K562 treated with DMSO at 1 percent for 12 hours (cell line): Measurements from ENCODE around the gene UQCC3. TPM values are rescaled to one million over a fixed set of nuclear protein-coding genes. Genes with fewer than 3 reads are reported as not detected.

ENCODE experiments used
- total RNA-seq: library from RNA; unstranded; fragments of 300-600 nt; gene quantifications from 2 replicates; pipeline ENCODE4 v1.2.3, GENCODE V29; 2022; ENCODE audit not compliant: insufficient read depth

UQCC3 gene, protein sequence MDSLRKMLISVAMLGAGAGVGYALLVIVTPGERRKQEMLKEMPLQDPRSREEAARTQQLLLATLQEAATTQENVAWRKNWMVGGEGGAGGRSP
- total RNA-seq: 17.8 and 31.3 TPM in 2 replicates

GRCh38 chr11:62671608-62672389 is at the start of gene UQCC3, which contains the start of gene LBHD1:
Gene UQCC3 (plus strand): TSS chr11:62671673. CDS start chr11:62671746, 73 bp downstream.
Gene LBHD1 (minus strand): TSS chr11:62672267. CDS start chr11:62670031, 2,236 bp downstream.

DNA sequence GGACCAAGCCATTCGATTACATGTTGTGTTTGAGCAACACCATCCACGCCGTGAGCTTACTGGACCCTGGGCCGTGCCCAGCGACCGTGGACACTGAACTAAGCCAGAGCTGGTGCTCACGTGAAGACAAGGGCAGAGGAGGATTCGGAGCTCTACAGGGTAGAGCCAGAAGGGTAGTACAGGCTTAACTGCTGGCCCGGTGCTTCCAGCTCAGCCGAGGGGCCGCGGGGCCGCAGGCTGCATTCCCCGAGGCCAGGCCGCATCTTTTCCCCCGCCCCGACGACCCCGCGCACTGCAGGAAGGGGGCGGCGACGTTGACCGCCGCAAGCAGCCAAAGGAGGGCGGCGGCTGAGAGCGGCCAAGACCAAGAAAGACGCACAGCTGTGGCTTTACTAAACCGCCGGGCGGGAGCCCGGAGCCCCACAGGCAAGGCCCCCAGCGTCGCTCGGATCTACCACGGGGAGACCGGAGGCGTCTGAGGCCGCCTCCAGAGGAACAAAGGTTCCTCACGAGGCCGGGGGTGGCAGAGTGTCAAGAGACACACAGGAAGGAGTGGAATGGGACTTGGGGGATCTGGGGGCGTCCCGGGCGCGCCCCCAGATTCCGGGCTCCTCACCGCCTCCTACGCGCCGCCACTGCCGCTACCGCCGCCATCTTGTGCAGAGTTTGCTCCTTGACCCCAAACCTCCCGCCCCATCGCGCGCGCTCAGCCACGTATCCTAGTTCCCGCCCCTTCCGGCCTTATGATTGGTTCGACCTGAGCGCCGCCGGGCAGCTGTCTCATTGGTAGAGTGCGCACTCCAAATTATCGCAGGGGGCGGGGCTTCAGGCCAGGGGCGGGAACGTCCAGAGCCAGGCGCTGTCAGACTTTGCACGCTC is 25.3 kb upstream of the UQCC3 start, which contains the start of gene GANAB:
GANAB (minus strand) TSS at position 668 of the 879 bp plus-strand sequence; CDS start at position 654, 14 bp downstream.

GRCh38 chr11:62665075-62665598 is 6.3 kb upstream of the UQCC3 start, which contains the start of the genes C11orf98 and CSKMT:
Gene C11orf98 (minus strand): TSS chr11:62665210. CDS start chr11:62665169, 41 bp downstream.
Gene CSKMT (plus strand): TSS chr11:62665312. CDS start chr11:62665880, 568 bp downstream.

DNA sequence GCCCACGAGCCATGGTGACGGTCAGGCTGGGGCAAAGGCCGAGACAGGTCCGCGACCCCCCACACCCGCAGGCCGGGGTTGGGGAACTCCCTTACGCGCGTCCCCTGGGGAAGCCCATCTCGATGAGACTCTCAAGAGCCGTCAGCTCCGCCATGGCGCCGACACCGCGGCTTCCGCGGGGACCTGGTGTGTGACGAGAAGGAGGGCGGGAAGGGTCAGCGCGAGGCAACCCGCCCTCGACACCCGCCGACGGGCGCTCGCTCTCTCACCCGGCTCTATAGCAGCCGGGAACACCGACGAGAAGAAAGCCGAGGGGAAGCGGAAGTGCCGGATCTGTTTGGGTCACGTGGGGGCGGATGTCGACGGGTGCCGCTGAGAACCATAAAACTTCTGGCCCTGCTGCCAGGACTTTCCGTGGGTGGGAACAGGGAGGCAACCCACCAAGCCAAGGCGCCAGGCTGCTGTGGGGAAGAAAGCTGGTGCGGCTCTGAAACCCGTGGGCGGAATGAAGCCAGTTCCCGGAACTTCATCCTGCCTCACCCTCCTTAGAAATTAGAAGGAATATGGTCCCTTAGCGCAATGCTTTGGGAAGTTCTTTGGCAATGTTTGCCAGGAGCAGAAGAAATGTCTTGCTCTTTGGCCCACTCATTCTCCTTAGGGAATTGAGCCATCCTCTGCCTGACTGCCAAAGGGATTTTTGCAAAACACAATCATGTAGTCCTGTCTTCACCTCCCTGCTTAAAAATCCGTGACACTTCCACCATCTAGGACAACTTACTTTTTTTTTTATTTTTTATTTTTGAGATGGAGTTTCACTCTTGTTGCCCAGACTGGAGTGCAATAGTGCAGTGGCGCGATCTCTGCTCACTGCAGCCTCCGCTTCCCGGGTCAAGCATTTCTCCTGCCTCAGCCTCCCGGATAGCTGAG is 7.6 kb downstream of the UQCC3 start, which contains the start of gene UBXN1:
UBXN1 (minus strand) TSS at position 304 of the 927 bp plus-strand sequence; CDS start at position 154, 150 bp downstream.

DNA sequence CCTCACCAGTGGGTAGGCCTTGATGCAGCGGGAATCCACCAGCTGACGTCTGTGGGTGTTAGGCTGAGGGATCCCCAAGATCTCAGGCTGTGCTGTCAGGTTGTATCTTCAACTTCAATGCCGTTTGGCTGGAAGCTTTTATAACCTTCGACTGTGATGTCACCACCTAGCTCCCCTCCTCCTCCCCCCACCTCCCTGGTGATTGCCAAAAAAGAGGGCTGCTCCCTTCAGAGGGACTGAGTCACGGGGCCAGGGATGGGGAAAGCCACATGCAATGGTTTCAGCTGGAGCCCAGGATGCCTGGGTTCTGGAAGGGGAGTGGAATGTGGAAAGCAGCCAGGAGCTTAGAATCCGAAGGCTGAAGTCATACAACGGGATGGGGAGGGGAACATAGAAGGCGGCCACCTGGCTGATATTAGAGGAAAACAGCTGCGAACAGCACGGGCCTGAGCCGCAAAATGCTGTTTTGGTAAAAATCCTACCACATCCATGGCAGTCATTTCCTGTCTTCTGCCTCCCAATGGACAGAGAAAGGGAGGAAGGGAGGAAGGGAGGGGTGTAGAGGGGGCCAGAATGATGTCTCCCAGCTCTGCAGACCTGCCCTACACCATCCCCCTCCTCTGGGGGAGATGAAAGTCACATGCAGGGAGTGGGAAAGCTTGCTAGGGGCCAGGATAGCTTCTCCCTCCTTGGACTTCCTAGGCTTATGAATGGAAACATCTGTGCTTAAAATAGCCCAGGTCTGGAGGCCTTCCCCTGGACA is 18.1 kb downstream of the UQCC3 start, which contains the start of gene LRRN4CL:
LRRN4CL (minus strand) TSS at position 110 of the 763 bp plus-strand sequence. CDS start 1,022 bp downstream, outside the sequence.

GRCh38 chr11:62707277-62707861 is 35.9 kb downstream of the UQCC3 start, which contains the start of the genes BSCL2 and GNG3:
Gene BSCL2 (minus strand): TSS chr11:62707424. CDS start chr11:62707195, 229 bp downstream.
Gene GNG3 (plus strand): TSS chr11:62707676. CDS start chr11:62708296, 620 bp downstream.

Other genes starting within 250 kb of the UQCC3 start
- 12.9 and 42.0 TPM in 2 replicates for gene AHNAK, start 124.9 kb upstream of the UQCC3 start, total RNA-seq
- gene EEF1G, start 97.8 kb upstream of the UQCC3 start, total RNA-seq: 3,985 and 3,989 TPM in 2 replicates
- 16.7 and 23.4 TPM in 2 replicates for gene TUT1, start 80.2 kb upstream of the UQCC3 start, total RNA-seq
- 62.1 and 107 TPM in 2 replicates for gene MTA2, start 69.8 kb upstream of the UQCC3 start, total RNA-seq
- gene EML3, start 58.9 kb upstream of the UQCC3 start, total RNA-seq: 21.6 and 34.7 TPM in 2 replicates
- 0.81 and 3.0 TPM in 2 replicates for gene ROM1, start 58.4 kb upstream of the UQCC3 start, total RNA-seq
- gene B3GAT3, start 49.7 kb upstream of the UQCC3 start, total RNA-seq: 94.9 and 105 TPM in 2 replicates
- 161 and 356 TPM in 2 replicates for gene GANAB, start 25.1 kb upstream of the UQCC3 start, total RNA-seq
- gene INTS5, start 18.4 kb upstream of the UQCC3 start, total RNA-seq: 27.2 and 37.6 TPM in 2 replicates
- gene C11orf98, start 6.5 kb upstream of the UQCC3 start, total RNA-seq: 157 and 173 TPM in 2 replicates
- gene CSKMT, start 6.4 kb upstream of the UQCC3 start, total RNA-seq: 50.4 and 52.2 TPM in 2 replicates
- 3.6 and 10.6 TPM in 2 replicates for gene LBHD1, start 594 bp downstream of the UQCC3 start, total RNA-seq
- gene UBXN1, start 7.4 kb downstream of the UQCC3 start, total RNA-seq: 242 and 314 TPM in 2 replicates
- gene LRRN4CL, start 17.9 kb downstream of the UQCC3 start, total RNA-seq: 0.70 TPM in 1 of 2 replicates, not detected in the other
- gene BSCL2, start 35.8 kb downstream of the UQCC3 start, total RNA-seq: 44.2 and 44.8 TPM in 2 replicates
- not detected in 2 replicates for gene GNG3, start 36.0 kb downstream of the UQCC3 start, total RNA-seq
- 17.1 and 39.0 TPM in 2 replicates for gene HNRNPUL2, start 55.8 kb downstream of the UQCC3 start, total RNA-seq
- gene TTC9C, start 56.8 kb downstream of the UQCC3 start, total RNA-seq: 32.8 and 62.0 TPM in 2 replicates
- gene ZBTB3, start 82.5 kb downstream of the UQCC3 start, total RNA-seq: 1.9 and 3.0 TPM in 2 replicates
- 150 and 166 TPM in 2 replicates for gene POLR2G, start 89.9 kb downstream of the UQCC3 start, total RNA-seq
- gene TAF6L, start 99.7 kb downstream of the UQCC3 start, total RNA-seq: 26.4 and 31.9 TPM in 2 replicates
- gene TMEM179B, start 115.7 kb downstream of the UQCC3 start, total RNA-seq: 42.8 and 48.4 TPM in 2 replicates
- gene TMEM223, start 120.3 kb downstream of the UQCC3 start, total RNA-seq: 21.7 and 26.1 TPM in 2 replicates
- 80.0 and 120 TPM in 2 replicates for gene NXF1, start 133.8 kb downstream of the UQCC3 start, total RNA-seq
- 66.0 and 83.3 TPM in 2 replicates for gene STX5, start 160.4 kb downstream of the UQCC3 start, total RNA-seq
- gene TEX54, start 161.2 kb downstream of the UQCC3 start, total RNA-seq: not detected in 2 replicates
- gene WDR74, start 167.9 kb downstream of the UQCC3 start, total RNA-seq: 47.8 and 60.3 TPM in 2 replicates
- gene SLC3A2, start 209.2 kb downstream of the UQCC3 start, total RNA-seq: 391 and 414 TPM in 2 replicates
- not detected in 2 replicates for gene CHRM1, start 249.7 kb downstream of the UQCC3 start, total RNA-seq